ENCODE data around the gene MAPT. TPM values are rescaled to one million over a fixed set of nuclear protein-coding genes. Genes with fewer than 3 reads are reported as not detected.

MAPT gene
- total RNA-seq, 1 experiment from 2014 or later, result 8.3 TPM

DNA sequence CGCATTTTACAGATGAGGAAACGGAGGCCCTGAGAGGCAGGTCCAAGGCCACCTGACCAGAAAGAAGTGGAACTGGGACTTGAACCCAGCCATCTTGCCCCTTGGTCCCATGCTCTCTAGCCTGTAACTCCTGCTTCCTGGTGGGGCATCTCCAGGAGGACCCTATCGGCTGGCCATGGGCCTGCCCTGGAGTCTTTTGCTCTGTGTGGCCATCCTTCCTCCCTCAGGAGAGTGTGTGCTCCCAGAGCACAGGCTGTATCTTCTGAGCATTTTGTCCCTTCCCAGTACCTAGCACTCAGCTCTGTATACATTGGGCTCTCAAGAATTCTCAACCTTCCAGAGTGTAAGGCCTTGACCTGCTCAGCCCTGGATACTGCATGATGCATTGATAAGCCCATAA, 76.3 kb downstream of the MAPT start:
- no peaks in the 10 kb centered on the region for H3K9me3 ChIP-seq (ENCODE audit: low read depth, low read length, poor library complexity, severe bottlenecking)
- ChIA-PET POLR2A (ENCODE audit: low non-redundant PET) (no interaction called here), CTCF (no interaction called here)
- BruUV-seq (replicated peaks), result no TSS peak
- intact Hi-C loops (cut with micrococcal nuclease; ENCODE audit: unreplicated experiment), result no loop called here
- H3K27ac ChIP-seq (ENCODE audit: low read depth, low read length, poor library complexity, severe bottlenecking), result no peak overlapping the region
- no peaks in the 10 kb centered on the region for H3K4me1 ChIP-seq (ENCODE audit: insufficient read depth, low read length, poor library complexity, severe bottlenecking)
- no peak for DNase-seq (ENCODE audit: low spot score)
- no peaks in the 10 kb centered on the region for H3K27me3 ChIP-seq (replicated peaks; ENCODE audit: insufficient read depth, low read depth, low read length, poor library complexity)
- H3K36me3 ChIP-seq (ENCODE audit: insufficient read depth, low read length, poor library complexity, severe bottlenecking), result no peaks in the 10 kb centered on the region
- TF ChIP-seq EZH2 (IDR thresholded peaks at IDR 0.05; ENCODE audit: borderline replicate concordance, low read depth, low read length, poor library complexity, severe bottlenecking), result no peak
- TF ChIP-seq, protein P1, sequence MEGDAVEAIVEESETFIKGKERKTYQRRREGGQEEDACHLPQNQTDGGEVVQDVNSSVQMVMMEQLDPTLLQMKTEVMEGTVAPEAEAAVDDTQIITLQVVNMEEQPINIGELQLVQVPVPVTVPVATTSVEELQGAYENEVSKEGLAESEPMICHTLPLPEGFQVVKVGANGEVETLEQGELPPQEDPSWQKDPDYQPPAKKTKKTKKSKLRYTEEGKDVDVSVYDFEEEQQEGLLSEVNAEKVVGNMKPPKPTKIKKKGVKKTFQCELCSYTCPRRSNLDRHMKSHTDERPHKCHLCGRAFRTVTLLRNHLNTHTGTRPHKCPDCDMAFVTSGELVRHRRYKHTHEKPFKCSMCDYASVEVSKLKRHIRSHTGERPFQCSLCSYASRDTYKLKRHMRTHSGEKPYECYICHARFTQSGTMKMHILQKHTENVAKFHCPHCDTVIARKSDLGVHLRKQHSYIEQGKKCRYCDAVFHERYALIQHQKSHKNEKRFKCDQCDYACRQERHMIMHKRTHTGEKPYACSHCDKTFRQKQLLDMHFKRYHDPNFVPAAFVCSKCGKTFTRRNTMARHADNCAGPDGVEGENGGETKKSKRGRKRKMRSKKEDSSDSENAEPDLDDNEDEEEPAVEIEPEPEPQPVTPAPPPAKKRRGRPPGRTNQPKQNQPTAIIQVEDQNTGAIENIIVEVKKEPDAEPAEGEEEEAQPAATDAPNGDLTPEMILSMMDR (conservative IDR thresholded peaks at IDR 0.05; ENCODE audit: low read depth, low read length), result no peak
- H3K4me3 ChIP-seq (ENCODE audit: low read depth, low read length, poor library complexity, severe bottlenecking), result no peak overlapping the region

DNA sequence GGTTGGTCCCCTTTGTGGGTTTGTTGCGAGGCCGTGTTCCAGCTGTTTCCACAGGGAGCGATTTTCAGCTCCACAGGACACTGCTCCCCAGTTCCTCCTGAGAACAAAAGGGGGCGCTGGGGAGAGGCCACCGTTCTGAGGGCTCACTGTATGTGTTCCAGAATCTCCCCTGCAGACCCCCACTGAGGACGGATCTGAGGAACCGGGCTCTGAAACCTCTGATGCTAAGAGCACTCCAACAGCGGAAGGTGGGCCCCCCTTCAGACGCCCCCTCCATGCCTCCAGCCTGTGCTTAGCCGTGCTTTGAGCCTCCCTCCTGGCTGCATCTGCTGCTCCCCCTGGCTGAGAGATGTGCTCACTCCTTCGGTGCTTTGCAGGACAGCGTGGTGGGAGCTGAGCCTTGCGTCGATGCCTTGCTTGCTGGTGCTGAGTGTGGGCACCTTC, 77.4 kb downstream of the MAPT start:
- no peaks in the 10 kb centered on the region for H3K4me1 ChIP-seq (ENCODE audit: insufficient read depth, low read length, poor library complexity, severe bottlenecking)
- no peak for DNase-seq (ENCODE audit: low spot score)
- CTCF ChIA-PET, result no interaction called here

DNA sequence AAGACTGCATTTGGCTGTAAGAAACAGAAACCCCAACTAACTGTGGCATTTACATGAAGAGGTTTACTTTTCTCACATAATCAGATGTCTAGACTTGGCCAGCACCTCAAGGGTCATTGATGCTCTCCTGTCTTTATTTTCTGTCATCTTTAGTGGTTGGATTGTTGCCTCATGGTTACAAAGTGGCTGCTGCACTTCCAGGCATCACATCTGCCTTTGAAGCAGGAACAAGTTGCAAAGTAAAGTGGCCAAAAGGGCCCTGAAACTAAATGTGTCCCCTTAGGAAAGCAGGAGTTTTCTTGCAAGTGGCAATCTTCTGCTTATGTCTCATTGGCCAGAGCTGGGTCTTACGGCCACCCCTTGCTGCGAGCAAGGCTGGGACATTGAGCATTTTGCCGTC, 78.2 kb downstream of the MAPT start:
- TF ChIP-seq, protein P1 (conservative IDR thresholded peaks at IDR 0.05; ENCODE audit: low read depth, low read length), result no peak
- TF ChIP-seq EZH2 (IDR thresholded peaks at IDR 0.05; ENCODE audit: borderline replicate concordance, low read depth, low read length, poor library complexity, severe bottlenecking), result no peak
- POLR2A ChIA-PET (ENCODE audit: low non-redundant PET), result no interaction called here
- Histone ChIP-seq H3K9me3 (ENCODE audit: low read depth, low read length, poor library complexity, severe bottlenecking) (no peaks in the 10 kb centered on the region), H3K4me3 (ENCODE audit: low read depth, low read length, poor library complexity, severe bottlenecking) (no peak overlapping the region), H3K36me3 (ENCODE audit: insufficient read depth, low read length, poor library complexity, severe bottlenecking) (no peaks in the 10 kb centered on the region), H3K27ac (ENCODE audit: low read depth, low read length, poor library complexity, severe bottlenecking) (no peak overlapping the region), H3K27me3 (replicated peaks; ENCODE audit: insufficient read depth, low read depth, low read length, poor library complexity) (no peaks in the 10 kb centered on the region), H3K4me1 (ENCODE audit: insufficient read depth, low read length, poor library complexity, severe bottlenecking) (no peaks in the 10 kb centered on the region)
- CTCF ChIA-PET, result no interaction called here
- BruUV-seq (replicated peaks), result no TSS peak
- DNase-seq (ENCODE audit: low spot score), result no peak
- intact Hi-C loops (cut with micrococcal nuclease; ENCODE audit: unreplicated experiment), result no loop called here

More for the DNA sequence above, 77.4 kb downstream of the MAPT start:
- TF ChIP-seq, protein P1 (conservative IDR thresholded peaks at IDR 0.05; ENCODE audit: low read depth, low read length), result no peak
- TF ChIP-seq EZH2 (IDR thresholded peaks at IDR 0.05; ENCODE audit: borderline replicate concordance, low read depth, low read length, poor library complexity, severe bottlenecking), result no peak
- H3K36me3 ChIP-seq (ENCODE audit: insufficient read depth, low read length, poor library complexity, severe bottlenecking), result no peaks in the 10 kb centered on the region
- intact Hi-C loops (cut with micrococcal nuclease; ENCODE audit: unreplicated experiment), result no loop called here
- H3K4me3 ChIP-seq (ENCODE audit: low read depth, low read length, poor library complexity, severe bottlenecking), result no peak overlapping the region
- no peaks in the 10 kb centered on the region for H3K27me3 ChIP-seq (replicated peaks; ENCODE audit: insufficient read depth, low read depth, low read length, poor library complexity)
- BruUV-seq (replicated peaks), result no TSS peak
- no peaks in the 10 kb centered on the region for H3K9me3 ChIP-seq (ENCODE audit: low read depth, low read length, poor library complexity, severe bottlenecking)
- no peak overlapping the region for H3K27ac ChIP-seq (ENCODE audit: low read depth, low read length, poor library complexity, severe bottlenecking)
- POLR2A ChIA-PET (ENCODE audit: low non-redundant PET), result no interaction called here

All from A673 (cell line).